ENCODE measurements around the gene ENPP6. TPM values are rescaled to one million over a fixed set of nuclear protein-coding genes. Genes with fewer than 3 reads are reported as not detected.

ENPP6 gene
- total and polyA plus RNA-seq, 2 donors (not counting 3 experiments of a cell fraction or from before 2014, with no cell fraction given) = not detected

GRCh38 chr4:184237612-184238011 is 19.9 kb upstream of the ENPP6 start:
- no peak overlapping the region for H3K4me2 ChIP-seq (ENCODE audit: insufficient read depth, low read length)
- no peaks in the 10 kb centered on the region for H3K9me3 ChIP-seq (replicated peaks; ENCODE audit: control insufficient read depth, insufficient read depth, low read length)
- no TSS peak for BruUV-seq (replicated peaks)
- no peak overlapping the region for H3K4me3 ChIP-seq (replicated peaks in 1 of 3; ENCODE audit: insufficient read depth in 1 of 3, low read depth in 1 of 3, low read length in 3 of 3)
- FAIRE-seq (no peak), DNase-seq (ENCODE audit: low read depth, low spot score) (no peak)
- ChIA-PET POLR2A (no interaction called here), CTCF (interaction anchor here (0.8 kb wide), 1 partner anchor 13 kb away, joined by 3 read pairs; no protein-coding TSS in a partner anchor)
- no peak overlapping the region for H2AFZ ChIP-seq (ENCODE audit: low read depth, low read length)
- dilution Hi-C loops (cut with MboI; ENCODE audit: extremely low pct_ligation_motif_present, low sequenced_read_pairs) (no loop called here), intact Hi-C loops (cut with micrococcal nuclease) (no loop called here)
- no peaks in the 10 kb centered on the region for H3K36me3 ChIP-seq (ENCODE audit: control insufficient read depth in 2 of 2, extremely low read depth in 1 of 2, insufficient read depth in 2 of 2, low read length in 2 of 2)
- no peaks in the 10 kb centered on the region for H3K79me2 ChIP-seq (ENCODE audit: control insufficient read depth, insufficient read depth, low read length)
- H3K4me1 ChIP-seq (ENCODE audit: control insufficient read depth, extremely low read depth, insufficient read depth, low read length) = no peaks in the 10 kb centered on the region
- no peak overlapping the region for H3K27ac ChIP-seq (ENCODE audit: insufficient read depth, low read depth, low read length)
- H3K9me1 ChIP-seq (replicated peaks; ENCODE audit: control insufficient read depth, extremely low read depth, insufficient read depth, low read length) = no peaks in the 10 kb centered on the region
- H3K9ac ChIP-seq (replicated peaks; ENCODE audit: extremely low read depth, insufficient read depth, low read length) = no peak overlapping the region
- TF ChIP-seq GATA2 (IDR thresholded peaks at IDR 0.05; ENCODE audit: insufficient read depth, insufficient read length, low read depth, low read length) (no peak), JUN (IDR thresholded peaks at IDR 0.05; ENCODE audit: borderline replicate concordance, insufficient read depth, insufficient read length, low read depth) (peak; percentile 40), POLR2AphosphoS5 (IDR thresholded peaks at IDR 0.05; ENCODE audit: insufficient read depth, low read depth, low read length) (no peak)
- H3K27me3 ChIP-seq (ENCODE audit: control insufficient read depth in 2 of 2, insufficient read depth in 2 of 2, low read length in 2 of 2) = peaks cover 3% of the 10 kb centered on the region in 2 experiments
- H4K20me1 ChIP-seq (replicated peaks; ENCODE audit: control insufficient read depth, extremely low read depth, insufficient read depth, low read length) = no peaks in the 10 kb centered on the region

DNA sequence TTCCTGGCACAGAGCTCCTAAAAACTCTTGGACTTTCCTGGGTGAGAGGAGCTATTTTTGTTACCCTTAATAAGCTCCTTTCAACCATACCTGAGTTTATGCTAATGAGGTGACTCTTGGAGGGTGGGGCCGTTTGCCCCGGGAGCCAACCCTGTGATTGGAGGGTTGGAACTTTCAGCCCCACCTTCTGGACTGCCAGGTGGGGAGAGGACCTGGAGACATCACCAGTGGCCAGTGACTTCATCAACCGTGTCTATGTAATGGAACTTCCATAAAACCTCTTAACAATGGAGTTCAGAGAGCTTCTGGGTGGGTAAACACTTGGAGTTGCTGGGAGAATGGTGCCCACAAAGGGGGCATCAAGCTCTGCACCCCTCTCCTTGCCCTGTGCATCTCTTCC is 17.9 kb upstream of the ENPP6 start:
- H3K27me3 ChIP-seq (ENCODE audit: control insufficient read depth in 2 of 2, insufficient read depth in 2 of 2, low read length in 2 of 2) = peaks cover 3% of the 10 kb centered on the region in 2 experiments
- DNase-seq (ENCODE audit: low read depth, low spot score) (no peak), FAIRE-seq (no peak)
- H3K9ac ChIP-seq (replicated peaks; ENCODE audit: extremely low read depth, insufficient read depth, low read length) = no peak overlapping the region
- CTCF ChIA-PET = interaction anchor here (1.2 kb wide), 1 partner anchor 15 kb away, joined by 3 read pairs; no protein-coding TSS in a partner anchor
- no peaks in the 10 kb centered on the region for H3K9me3 ChIP-seq (replicated peaks; ENCODE audit: control insufficient read depth, insufficient read depth, low read length)
- no peaks in the 10 kb centered on the region for H3K4me1 ChIP-seq (ENCODE audit: control insufficient read depth, extremely low read depth, insufficient read depth, low read length)
- H3K9me1 ChIP-seq (replicated peaks; ENCODE audit: control insufficient read depth, extremely low read depth, insufficient read depth, low read length) = no peaks in the 10 kb centered on the region
- no peak overlapping the region for H3K4me2 ChIP-seq (ENCODE audit: insufficient read depth, low read length)
- H3K27ac ChIP-seq (ENCODE audit: insufficient read depth, low read depth, low read length) = no peak overlapping the region
- H3K79me2 ChIP-seq (ENCODE audit: control insufficient read depth, insufficient read depth, low read length) = no peaks in the 10 kb centered on the region
- no peaks in the 10 kb centered on the region for H4K20me1 ChIP-seq (replicated peaks; ENCODE audit: control insufficient read depth, extremely low read depth, insufficient read depth, low read length)
- BruUV-seq (replicated peaks) = no TSS peak
- dilution Hi-C loops (cut with MboI; ENCODE audit: extremely low pct_ligation_motif_present, low sequenced_read_pairs) = no loop called here
- H3K4me3 ChIP-seq (replicated peaks in 1 of 3; ENCODE audit: insufficient read depth in 1 of 3, low read depth in 1 of 3, low read length in 3 of 3) = no peak overlapping the region
- intact Hi-C loops (cut with micrococcal nuclease) = no loop called here
- POLR2A ChIA-PET = no interaction called here
- no peaks in the 10 kb centered on the region for H3K36me3 ChIP-seq (ENCODE audit: control insufficient read depth in 2 of 2, extremely low read depth in 1 of 2, insufficient read depth in 2 of 2, low read length in 2 of 2)
- no peak overlapping the region for H2AFZ ChIP-seq (ENCODE audit: low read depth, low read length)
- TF ChIP-seq POLR2A (IDR thresholded peaks at IDR 0.05; ENCODE audit: low read depth, low read length) (no peak), GATA2 (IDR thresholded peaks at IDR 0.05; ENCODE audit: insufficient read depth, insufficient read length, low read depth, low read length) (no peak), EZH2 (IDR thresholded peaks at IDR 0.05; ENCODE audit: borderline replicate concordance, low read depth, low read length, severe bottlenecking) (no peak), CTCF (IDR thresholded peaks at IDR 0.05; ENCODE audit: extremely low read depth in 1 of 2, insufficient read depth in 1 of 2, low read depth in 1 of 2, low read length in 2 of 2) (no peak)

All from endothelial cell of umbilical vein (primary cell).